Measurements from ENCODE around the gene NF1.

NF1 gene

GRCh38 chr17:31393749-31394146, 299.0 kb downstream of the NF1 start:
- DNase-seq (ENCODE audit: extremely low read depth in 1 of 2, low read depth in 1 of 2): no peak

GRCh38 chr17:31394544-31394943, 299.8 kb downstream of the NF1 start:
- DNase-seq (ENCODE audit: extremely low read depth in 1 of 2, low read depth in 1 of 2): no peak

GRCh38 chr17:31397256-31397939, 302.6 kb downstream of the NF1 start:
- DNase-seq (ENCODE audit: extremely low read depth in 1 of 2, low read depth in 1 of 2): no peak

- DNase-seq (ENCODE audit: extremely low read depth in 1 of 2, low read depth in 1 of 2): no peak
These were observed 303.9 kb downstream of the NF1 start for GRCh38 chr17:31398381-31399311.

GRCh38 chr17:31400481-31400950, 305.7 kb downstream of the NF1 start:
- DNase-seq (ENCODE audit: extremely low read depth in 1 of 2, low read depth in 1 of 2): no peak

GRCh38 chr17:31401456-31402254, 306.9 kb downstream of the NF1 start:
- no peak for DNase-seq (ENCODE audit: extremely low read depth in 1 of 2, low read depth in 1 of 2)

- no peak for DNase-seq (ENCODE audit: extremely low read depth in 1 of 2, low read depth in 1 of 2)
These were observed 309.5 kb downstream of the NF1 start for GRCh38 chr17:31404028-31404949.

- DNase-seq (ENCODE audit: extremely low read depth in 1 of 2, low read depth in 1 of 2): no peak
These were observed 311.2 kb downstream of the NF1 start for GRCh38 chr17:31405890-31406371.

GRCh38 chr17:31408586-31408985, 313.8 kb downstream of the NF1 start:
- no peak for DNase-seq (ENCODE audit: extremely low read depth in 1 of 2, low read depth in 1 of 2)

- DNase-seq (ENCODE audit: extremely low read depth in 1 of 2, low read depth in 1 of 2): no peak
These were observed 317.0 kb downstream of the NF1 start for GRCh38 chr17:31411707-31412285.

GRCh38 chr17:31412511-31412910, 317.7 kb downstream of the NF1 start:
- no peak for DNase-seq (ENCODE audit: extremely low read depth in 1 of 2, low read depth in 1 of 2)

GRCh38 chr17:31413081-31413799, 318.5 kb downstream of the NF1 start:
- DNase-seq (ENCODE audit: extremely low read depth in 1 of 2, low read depth in 1 of 2): no peak

- no peak for DNase-seq (ENCODE audit: extremely low read depth in 1 of 2, low read depth in 1 of 2)
These were observed 319.2 kb downstream of the NF1 start for GRCh38 chr17:31413874-31414549.

- DNase-seq (ENCODE audit: extremely low read depth in 1 of 2, low read depth in 1 of 2): no peak
These were observed 319.8 kb downstream of the NF1 start for GRCh38 chr17:31414550-31414918.

GRCh38 chr17:31415004-31415454, 320.3 kb downstream of the NF1 start:
- DNase-seq (ENCODE audit: extremely low read depth in 1 of 2, low read depth in 1 of 2): no peak

- DNase-seq (ENCODE audit: extremely low read depth in 1 of 2, low read depth in 1 of 2): no peak
These were observed 321.1 kb downstream of the NF1 start for GRCh38 chr17:31415640-31416502.

GRCh38 chr17:31416503-31416923, 321.7 kb downstream of the NF1 start:
- no peak for DNase-seq (ENCODE audit: extremely low read depth in 1 of 2, low read depth in 1 of 2)
